Stomach (tissue), 9 donors: Measurements from ENCODE around the gene IKZF1. TPM values are rescaled to one million over a fixed set of nuclear protein-coding genes. Genes with fewer than 3 reads are reported as not detected.

Experiments
- DNase-seq, 2 donors: peaks; one replicate each; pipeline versions ENCODE4 v3.0.0 to v3.0.0-alpha.2; 2013 to 2019
- H3K27ac ChIP-seq, 5 donors: fragments of 200-600 bp in 4 of 5; sonication (generic) in 4 of 5; one replicate each; pipeline ENCODE4 v1.5.1; 2013 to 2019; ENCODE audit warnings: mild to moderate bottlenecking in 1 of 5, moderate library complexity in 1 of 5
- H3K27me3 ChIP-seq, 3 donors: fragments of 200-600 bp; sonication (generic); one replicate each; pipeline ENCODE4 v1.5.1; 2017 to 2019; ENCODE audit warnings: mixed run types in 1 of 3
- H3K36me3 ChIP-seq, 4 donors: fragments of 200-600 bp; sonication (generic); 1 replicate in 3 of 4; 2 replicates in 1 of 4; pipeline ENCODE4 v1.5.1; 2016 to 2019
- H3K4me1 ChIP-seq, 4 donors: fragments of 200-600 bp; sonication (generic); one replicate each; pipeline ENCODE4 v1.5.1; 2016 to 2019
- H3K4me3 ChIP-seq, 4 donors: fragments of 200-600 bp; sonication (generic) in 3 of 4; one replicate each; pipeline ENCODE4 v1.5.1; 2016 to 2019; ENCODE audit warnings: mild to moderate bottlenecking in 1 of 4
- H3K9me3 ChIP-seq, 4 donors: fragments of 200-600 bp; sonication (generic); one replicate each; pipeline ENCODE4 v1.5.1; 2016 to 2019
- CTCF ChIP-seq, 7 experiments: fragments of 450-650 bp in 4 of 7; fragments of 200-600 bp in 3 of 7; sonication (generic) in 3 of 7; IDR thresholded peaks; one replicate each; pipeline ENCODE4 v1.5.1; 2016 to 2019; ENCODE audit warnings: antibody characterized with exemption in 7 of 7, control low read depth in 2 of 7, mild to moderate bottlenecking in 1 of 7
- EP300 ChIP-seq: sonication (generic); formaldehyde crosslinking; IDR thresholded peaks from one replicate; pipeline ENCODE4 v1.6.1; 2017; ENCODE audit warnings: antibody characterized with exemption
- POLR2A ChIP-seq, 4 donors: fragments of 450-650 bp; IDR thresholded peaks; one replicate each; pipeline ENCODE4 v1.6.1; 2016; ENCODE audit warnings: antibody characterized with exemption in 4 of 4, control low read depth in 2 of 4, mild to moderate bottlenecking in 1 of 4, moderate library complexity in 1 of 4
- POLR2AphosphoS5 ChIP-seq, 3 donors: sonication (generic); formaldehyde crosslinking; IDR thresholded peaks; one replicate each; pipeline ENCODE4 v1.6.1; 2016; ENCODE audit warnings: antibody characterized with exemption in 3 of 3
- WGBS, 5 donors: extraction: QIAGEN DNeasy Blood & Tissue Kit in 3 of 5; methylation state at CpG; one replicate each; pipeline versions ENCODE4 v1.1.5 to v1.1.7; 2013 to 2018; 5-methylcytosine and 5-hydroxymethylcytosine counted together
- intact Hi-C: fragments of 100-400 bp; cut with DNase I; formaldehyde crosslinking; loops from one replicate; pipeline ENCODE4 v1.15.1; 2023; ENCODE audit warnings: low total_unique reads
- polyA plus RNA-seq, 3 donors: library from polyadenylated mRNA; stranded (reverse); fragments of 200-250 nt; gene quantifications; one replicate each; pipeline ENCODE4 v1.2.3, GENCODE V29; 2013
- total RNA-seq, 5 donors: library from RNA; depleted of rRNA; stranded (reverse); fragments of >200 nt; gene quantifications; one replicate each; pipeline versions ENCODE4 v1.1.0 to v1.2.3, GENCODE V29; 2014 to 2016
- donor health status: healthy with polysubstance abuse.
- donor health status: Bipolar disorder and iron deficiency.
- donor health status: healthy.

The IKZF1 gene
- total and polyA plus RNA-seq, 8 donors: 1.5 to 139 (median 9.7) TPM

- no peaks in the 10 kb centered on the region for H3K27me3 ChIP-seq
- 81 to 90% (median 84%) methylated on average over 1 of the region's 1 CpG for WGBS, 5 donors
- no peak overlapping the region for H3K27ac ChIP-seq
- TF ChIP-seq POLR2A (IDR thresholded peaks at IDR 0.05) (no peak), POLR2AphosphoS5 (IDR thresholded peaks at IDR 0.05) (no peak), CTCF (IDR thresholded peaks at IDR 0.05) (no peak), EP300 (no peak)
- H3K4me3 ChIP-seq: no peak overlapping the region
- peaks cover 0 to 3% (median 0%) of the 10 kb centered on the region in 4 donors for H3K4me1 ChIP-seq
- intact Hi-C loops: no loop called here
- no peaks in the 10 kb centered on the region for H3K9me3 ChIP-seq
- DNase-seq: no peak
- H3K36me3 ChIP-seq: no peaks in the 10 kb centered on the region
Measured at GRCh38 chr7:50287129-50287528, 17.4 kb upstream of the IKZF1 start.

- no peaks in the 10 kb centered on the region for H3K36me3 ChIP-seq
- H3K27me3 ChIP-seq: peaks cover 0 to 7% (median 0%) of the 10 kb centered on the region in 3 donors
- TF ChIP-seq EP300 (no peak), POLR2AphosphoS5 (IDR thresholded peaks at IDR 0.05) (no peak), CTCF (IDR thresholded peaks at IDR 0.05) (no peak), POLR2A (IDR thresholded peaks at IDR 0.05) (no peak)
- no peak overlapping the region for H3K27ac ChIP-seq
- DNase-seq: no peak
- no peaks in the 10 kb centered on the region for H3K9me3 ChIP-seq
- no peaks in the 10 kb centered on the region for H3K4me1 ChIP-seq
- no peak overlapping the region for H3K4me3 ChIP-seq
- intact Hi-C loops: no loop called here
Measured at GRCh38 chr7:50292165-50292757, 12.3 kb upstream of the IKZF1 start.

- H3K36me3 ChIP-seq: no peaks in the 10 kb centered on the region
- no peak overlapping the region for H3K4me3 ChIP-seq
- no peaks in the 10 kb centered on the region for H3K9me3 ChIP-seq
- H3K4me1 ChIP-seq: no peaks in the 10 kb centered on the region
- intact Hi-C loops: no loop called here
- peaks cover 0 to 7% (median 0%) of the 10 kb centered on the region in 3 donors for H3K27me3 ChIP-seq
- no peak overlapping the region for H3K27ac ChIP-seq
- TF ChIP-seq EP300 (no peak), CTCF (IDR thresholded peaks at IDR 0.05) (no peak), POLR2A (IDR thresholded peaks at IDR 0.05) (no peak), POLR2AphosphoS5 (IDR thresholded peaks at IDR 0.05) (no peak)
- no peak for DNase-seq
Measured at GRCh38 chr7:50292763-50293162, 11.8 kb upstream of the IKZF1 start.

GRCh38 chr7:50293509-50294179, 10.9 kb upstream of the IKZF1 start:
- WGBS, 5 donors: 80 to 92% (median 87%) methylated on average over 7 of the region's 7 CpGs
- Histone ChIP-seq H3K4me3 (no peak overlapping the region), H3K4me1 (no peaks in the 10 kb centered on the region), H3K9me3 (no peaks in the 10 kb centered on the region), H3K36me3 (no peaks in the 10 kb centered on the region), H3K27ac (no peak overlapping the region), H3K27me3 (peaks cover 0 to 7% (median 0%) of the 10 kb centered on the region in 3 donors)
- intact Hi-C loops: no loop called here
- DNase-seq: no peak
- TF ChIP-seq EP300: no peak
- no peak for TF ChIP-seq POLR2A (IDR thresholded peaks at IDR 0.05)
- TF ChIP-seq CTCF (IDR thresholded peaks at IDR 0.05): no peak
- TF ChIP-seq POLR2AphosphoS5 (IDR thresholded peaks at IDR 0.05): no peak
